ENCODE results near the gene OR4S1.

- TF ChIP-seq EZH2 (IDR thresholded peaks at IDR 0.05) = no peak
- no peak for TF ChIP-seq POLR2AphosphoS5 (IDR thresholded peaks at IDR 0.05; ENCODE audit: borderline replicate concordance, low read depth, low read length)
- no peak for TF ChIP-seq FOXP2 (optimal IDR thresholded peaks at IDR 0.05; ENCODE audit: control extremely low read depth, extremely low read length, insufficient read depth)
Measured at GRCh38 chr11:48270621-48271020, 35.4 kb upstream of the OR4S1 start.

Data from SK-N-MC (cell line).